T-helper 1 cell (primary cell): ENCODE results near the gene ATP8A2.
A peak's percentile ranks its signal among the peaks of the same experiment; 100 is the strongest.
"Not testable (repeated sequence)": the region's sequence is repeated elsewhere in the genome, so short reads cannot be mapped to it uniquely, and the experiment has no call there.

Source experiments
- DNase-seq, 5 donors: peaks; one replicate each; pipeline ENCODE4 v3.0.0-alpha.2; 2012 to 2020

The ATP8A2 gene

DNA sequence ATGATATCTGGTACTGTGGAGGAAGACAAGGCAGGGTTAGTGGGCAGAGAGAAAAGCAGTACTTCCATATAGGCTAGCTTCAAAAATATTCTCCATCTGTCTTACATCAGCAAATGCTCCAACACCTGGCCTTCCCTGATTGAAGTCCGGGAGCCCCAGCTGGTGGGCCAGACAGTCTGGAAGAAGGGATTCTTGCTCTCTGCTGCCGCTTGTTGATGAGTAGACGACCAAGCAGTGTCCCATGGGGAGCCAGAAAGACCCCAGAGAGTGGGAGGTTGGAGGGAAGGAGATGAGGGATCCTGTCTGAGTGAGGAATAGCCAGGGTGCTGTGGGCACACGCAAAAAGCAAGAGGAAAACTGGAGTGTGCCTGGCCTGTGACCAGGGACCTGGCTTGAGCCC, 95.1 kb downstream of the ATP8A2 start:
- no peak for DNase-seq

DNA sequence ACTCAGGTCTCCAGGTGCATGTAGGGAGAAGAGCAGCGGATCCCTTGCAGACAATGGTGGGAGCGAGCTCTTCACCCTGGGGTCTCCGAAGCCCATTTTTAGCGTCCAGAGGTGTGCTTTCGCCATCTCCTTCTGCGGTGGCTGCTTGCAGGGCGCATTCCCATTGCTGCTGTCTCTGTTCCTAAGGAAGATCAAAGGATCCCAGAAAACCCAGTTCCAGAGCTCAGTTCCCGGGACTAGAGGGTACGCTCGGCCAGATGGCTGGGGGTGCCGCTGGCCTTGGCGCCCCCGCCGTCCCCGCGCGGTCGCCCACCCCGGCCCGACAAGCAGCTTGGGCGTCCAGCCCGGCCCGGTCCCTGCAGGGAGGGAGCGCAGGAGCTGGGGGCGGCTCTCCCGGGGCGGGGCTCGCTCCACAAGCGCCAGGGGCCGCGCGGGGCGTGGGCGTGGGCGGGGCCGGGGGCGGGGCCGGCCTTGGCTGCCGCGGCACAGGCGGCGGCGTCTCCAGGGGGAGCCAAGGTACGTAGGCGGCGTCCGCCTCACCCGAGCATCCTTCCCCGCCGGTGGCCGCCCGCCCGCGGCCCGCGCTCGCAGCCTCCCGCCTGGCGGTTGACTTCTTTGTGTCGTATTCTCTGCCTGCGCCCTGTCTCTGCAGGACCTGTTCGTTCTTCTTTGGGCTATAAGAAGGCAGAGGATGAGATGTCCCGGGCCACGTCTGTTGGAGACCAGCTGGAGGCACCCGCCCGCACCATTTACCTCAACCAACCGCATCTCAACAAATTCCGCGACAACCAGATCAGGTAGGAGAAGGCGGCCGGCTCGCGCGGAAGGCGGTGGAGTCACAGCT, 96.8 kb downstream of the ATP8A2 start:
- DNase-seq, result peak in 1 of 5 donors; percentile 4

DNA sequence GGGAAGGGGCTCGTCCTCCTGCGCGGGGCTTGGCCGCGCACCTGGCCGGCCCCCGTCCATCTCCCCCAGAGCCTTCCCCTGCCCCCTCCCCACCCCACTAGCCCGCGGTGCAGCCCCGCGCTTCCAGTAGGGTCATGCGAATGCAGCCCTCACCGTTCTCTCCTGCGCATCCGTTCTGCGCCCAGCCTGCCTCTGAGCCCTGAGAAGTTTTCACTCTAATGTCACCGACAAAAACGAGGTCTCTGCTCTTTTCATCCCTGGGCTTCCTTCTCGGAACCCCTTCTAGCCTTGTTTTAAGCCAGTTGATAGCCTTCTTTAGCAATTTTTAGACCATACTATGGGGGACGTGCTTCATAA, 97.4 kb downstream of the ATP8A2 start:
- DNase-seq, result no peak

DNA sequence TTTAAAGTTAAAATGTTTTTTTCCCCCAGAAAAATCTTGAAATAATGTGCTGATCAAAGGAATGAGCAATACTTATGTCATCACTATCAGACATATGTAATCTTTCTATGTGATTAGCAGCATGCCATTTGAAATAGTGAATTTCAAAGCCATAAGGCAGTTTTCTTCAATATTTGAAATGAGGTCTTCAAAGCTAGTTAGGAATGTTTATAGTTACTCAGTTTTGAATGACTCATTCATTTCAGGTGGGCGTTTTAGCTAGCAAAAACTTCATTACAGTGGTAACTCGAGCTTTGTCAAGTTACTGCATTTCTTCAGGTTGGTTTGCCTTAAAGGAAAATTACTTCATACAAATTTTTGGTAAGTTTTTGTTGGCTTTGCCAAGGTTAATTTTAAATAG, 102.1 kb downstream of the ATP8A2 start:
- DNase-seq, result no peak

DNA sequence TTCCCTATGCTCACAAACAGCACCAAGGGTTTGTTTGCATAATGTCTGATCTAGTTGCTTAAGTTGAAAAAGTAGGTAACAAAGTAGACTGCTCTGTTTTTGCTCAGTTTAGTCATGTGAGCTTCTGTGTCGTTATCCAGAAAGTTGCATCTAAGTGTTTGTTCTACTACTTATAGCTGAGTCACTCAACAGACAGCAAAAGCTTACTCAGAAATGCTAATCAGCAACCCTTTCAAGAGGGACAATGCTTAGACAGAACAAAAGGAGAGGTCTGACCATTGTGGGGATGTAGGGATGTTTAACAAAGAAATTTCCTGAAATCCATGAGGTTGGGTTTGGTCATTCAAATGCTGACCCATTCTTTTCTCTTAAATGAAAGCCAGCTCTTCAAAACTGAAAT, 106.4 kb downstream of the ATP8A2 start:
- no peak for DNase-seq

DNA sequence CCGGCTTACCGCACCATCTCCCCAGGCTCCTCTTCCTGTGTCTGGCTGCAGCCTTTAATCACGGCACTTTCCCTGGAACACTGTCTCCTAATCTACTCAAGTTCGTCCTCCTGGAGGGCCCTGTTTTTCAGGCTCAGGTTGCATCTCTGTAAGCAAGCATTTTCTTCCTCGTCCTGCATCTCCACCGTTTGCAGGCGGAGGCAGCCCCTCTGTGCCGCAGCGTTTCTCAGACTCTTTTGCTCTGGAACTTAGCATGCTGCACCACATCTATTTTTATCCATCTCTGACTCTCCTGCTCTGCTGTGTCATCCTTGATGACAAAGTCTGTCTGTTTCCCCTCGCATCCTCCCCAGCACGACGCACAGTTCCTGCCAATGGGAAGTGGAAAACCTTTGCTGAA, 117.5 kb downstream of the ATP8A2 start:
- DNase-seq, result no peak

DNA sequence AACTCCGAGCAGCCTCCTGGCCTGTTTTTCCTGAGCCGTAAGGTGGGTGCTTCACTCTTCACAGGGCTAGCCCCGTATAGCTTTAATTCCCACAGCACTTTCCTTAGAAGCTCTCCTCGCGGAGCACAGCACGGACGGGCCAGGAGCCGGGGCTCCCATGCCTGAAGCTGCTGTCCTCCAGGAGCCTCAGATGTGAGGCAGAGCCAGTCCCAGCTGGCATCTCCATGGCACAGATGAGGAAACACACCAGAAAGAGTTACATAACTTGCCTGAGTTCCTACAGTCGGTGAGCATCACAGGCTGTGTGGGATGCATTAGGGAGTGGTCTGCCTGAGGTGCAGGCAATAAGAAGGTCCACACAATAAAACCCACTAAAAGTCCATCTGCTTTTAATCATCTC, 118.5 kb downstream of the ATP8A2 start:
- DNase-seq, result no peak

DNA sequence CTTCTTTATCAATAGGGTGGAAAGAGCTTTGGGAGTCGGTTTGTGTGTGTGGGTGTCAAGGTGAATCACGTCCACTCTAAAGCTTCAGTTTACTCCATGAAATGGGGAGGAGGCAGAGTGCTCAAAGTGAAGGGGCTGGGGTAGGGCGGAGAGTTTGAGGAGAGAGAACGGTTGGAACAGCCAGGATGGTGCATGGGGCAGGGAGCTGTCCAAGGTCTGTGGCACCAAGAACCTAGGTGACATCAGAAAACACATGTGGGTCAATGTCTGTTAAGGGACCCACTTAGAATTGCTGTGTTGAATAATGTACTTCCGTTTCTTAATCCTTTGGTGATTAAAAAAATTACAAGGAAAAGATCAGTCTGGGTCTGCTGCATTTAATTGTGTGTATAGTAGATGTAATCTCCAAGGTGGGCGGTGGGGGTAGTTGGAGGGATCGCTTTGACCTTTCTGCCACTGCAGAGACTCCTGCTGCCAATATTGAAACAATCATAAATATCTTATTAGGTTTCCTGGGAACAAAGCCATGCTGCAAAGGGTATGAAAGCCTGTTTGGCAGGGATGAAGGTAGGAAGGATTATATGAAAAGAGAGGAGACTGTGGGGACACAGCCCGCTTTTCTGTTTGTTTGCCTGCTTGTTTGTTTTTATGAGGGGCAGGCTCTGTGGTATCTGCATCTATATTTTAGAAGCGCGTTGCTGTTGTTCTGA, 122.3 kb downstream of the ATP8A2 start:
- no peak for DNase-seq

DNA sequence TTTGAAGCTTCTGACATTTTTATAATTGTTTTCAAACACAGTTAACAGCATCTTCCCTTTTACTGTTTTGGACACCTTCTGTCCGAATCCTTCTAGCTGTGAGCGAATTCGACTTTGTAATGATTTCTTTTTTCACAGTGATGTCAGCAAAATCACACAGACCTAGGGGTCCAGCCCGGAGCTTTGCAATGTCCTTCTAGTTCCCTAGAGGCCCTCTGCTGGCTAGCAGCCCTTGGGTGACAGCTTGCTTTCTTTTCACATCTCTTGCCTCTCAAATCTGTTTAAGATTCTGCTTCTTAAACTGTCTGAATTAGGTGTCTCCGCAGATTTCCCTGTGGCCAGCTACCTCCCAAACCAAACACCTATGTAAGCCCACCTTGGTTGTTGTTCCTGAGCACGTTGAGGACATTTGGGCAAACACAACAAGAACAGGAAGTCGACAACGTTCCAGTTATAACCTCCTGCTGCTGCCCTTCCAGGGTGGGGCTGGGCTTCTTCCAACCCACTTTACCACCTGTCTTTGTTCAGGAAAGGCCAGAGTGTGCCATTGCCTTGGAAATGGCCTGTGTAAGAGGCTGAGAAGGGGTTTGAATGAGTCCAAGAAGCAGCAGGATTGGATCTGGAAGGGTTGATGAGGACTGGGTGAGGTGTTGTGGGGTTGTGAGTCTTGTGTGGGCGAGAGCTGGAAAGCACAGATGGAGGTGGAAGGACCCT, 123.1 kb downstream of the ATP8A2 start:
- DNase-seq, result no peak

DNA sequence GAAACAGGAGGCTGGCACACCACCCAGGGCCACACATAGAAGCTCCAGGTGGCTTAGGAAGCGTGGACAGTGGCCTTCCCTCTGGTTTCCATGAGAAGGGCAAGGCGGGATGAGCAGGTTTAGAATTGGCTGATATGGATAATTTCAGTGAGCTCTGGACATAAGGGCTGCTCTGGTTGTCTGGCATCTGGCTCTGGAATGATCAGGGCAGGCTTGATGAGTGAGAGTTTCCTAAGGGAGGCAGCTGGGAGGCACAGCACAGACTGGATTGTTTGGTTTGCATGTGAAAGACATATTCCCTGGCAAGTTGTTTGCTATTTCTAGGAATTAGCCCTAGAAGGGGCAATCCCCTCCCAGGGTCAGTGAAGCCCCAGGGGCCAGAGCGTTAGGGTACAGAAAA, 129.5 kb downstream of the ATP8A2 start:
- no peak for DNase-seq

DNA sequence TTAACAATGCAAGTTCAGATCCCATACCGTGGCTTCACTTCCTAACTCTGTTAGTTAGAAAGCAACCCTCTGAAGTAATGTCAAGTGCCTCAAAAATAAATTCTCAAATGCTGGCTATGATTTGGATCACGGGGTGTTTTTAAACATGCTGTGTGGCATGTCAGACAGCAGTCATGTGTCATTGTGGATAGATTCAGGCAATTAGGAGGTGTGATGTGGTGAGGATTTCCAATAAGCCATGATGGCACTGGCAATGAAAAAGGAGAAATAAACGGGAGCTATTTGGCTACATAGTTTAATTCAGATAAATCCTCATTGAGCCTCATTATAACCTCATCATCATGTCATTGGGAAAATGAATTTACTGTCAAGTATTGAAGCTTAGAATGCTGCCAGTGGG, 130.3 kb downstream of the ATP8A2 start:
- no peak for DNase-seq

DNA sequence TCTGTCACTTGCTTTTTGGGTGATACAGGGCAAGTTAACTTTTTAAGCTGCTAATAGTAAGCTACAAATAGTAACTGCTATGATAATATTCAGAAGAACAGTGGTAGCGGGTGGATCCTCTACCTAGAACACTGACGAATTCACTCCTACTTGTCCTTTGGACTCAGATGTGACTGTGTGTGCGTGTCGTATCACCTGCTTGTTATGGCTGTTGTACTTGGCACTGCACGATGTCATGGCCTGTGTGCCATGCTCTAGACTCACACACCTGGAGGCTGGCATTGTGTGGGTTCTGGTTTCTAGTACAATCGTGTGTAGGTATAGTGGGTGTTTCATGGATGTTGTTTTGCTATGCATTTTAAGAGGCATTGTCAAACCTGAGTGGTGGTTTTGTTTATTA, 130.8 kb downstream of the ATP8A2 start:
- no peak for DNase-seq

DNA sequence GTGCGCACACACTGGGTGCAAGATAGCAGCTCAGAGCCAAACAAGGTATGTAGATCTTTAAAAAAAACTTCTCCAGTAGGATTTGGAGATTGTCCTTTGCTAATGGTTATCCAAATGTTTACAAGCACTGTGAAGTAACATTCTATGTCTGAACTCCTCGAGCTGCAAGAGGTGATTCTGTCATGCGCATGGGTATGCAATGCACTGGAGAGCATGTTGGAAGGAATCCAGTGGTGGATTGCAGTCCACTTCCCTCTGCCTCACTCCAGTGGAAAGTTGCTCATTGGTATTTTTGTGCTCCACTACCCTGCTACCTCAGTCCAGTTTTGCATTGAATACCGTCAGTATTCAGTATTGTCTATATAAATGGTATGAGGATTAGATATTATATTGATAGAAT, 132.1 kb downstream of the ATP8A2 start:
- no peak for DNase-seq

DNA sequence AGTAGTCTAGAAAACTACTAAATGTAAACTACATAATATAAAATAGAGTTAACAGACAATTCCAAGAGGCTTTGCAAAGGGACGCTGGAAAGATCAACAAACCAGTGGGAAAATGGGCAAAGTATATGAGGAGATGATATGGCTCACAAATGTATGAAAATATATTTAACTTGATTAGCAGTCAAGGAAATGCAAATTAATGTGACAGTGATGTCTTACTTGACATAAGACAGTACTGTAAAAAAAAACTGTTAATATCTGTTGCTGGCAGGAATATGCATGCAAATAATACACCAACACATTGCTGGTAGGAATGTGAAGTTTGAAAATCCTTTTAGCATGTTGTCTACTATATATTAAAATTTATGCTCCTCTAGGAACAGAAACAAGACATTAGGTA, 136.1 kb downstream of the ATP8A2 start:
- DNase-seq, result no peak

DNA sequence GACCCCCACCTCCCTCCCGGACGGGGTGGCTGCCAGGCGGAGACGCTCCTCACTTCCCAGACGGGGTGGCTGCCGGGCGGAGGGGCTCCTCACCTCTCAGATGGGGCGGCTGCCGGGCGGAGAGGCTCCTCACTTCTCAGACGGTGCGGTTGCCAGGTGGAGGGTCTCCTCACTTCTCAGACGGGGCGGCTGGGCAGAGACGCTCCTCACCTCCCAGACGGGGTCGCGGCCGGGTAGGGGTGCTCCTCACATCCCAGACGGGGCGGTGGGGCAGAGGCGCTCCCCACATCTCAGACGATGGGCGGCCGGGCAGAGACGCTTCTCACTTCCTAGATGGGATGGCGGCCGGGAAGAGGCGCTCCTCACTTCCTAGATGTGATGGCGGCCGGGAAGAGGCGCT, 141.3 kb downstream of the ATP8A2 start:
- DNase-seq, result not testable (repeated sequence)

DNA sequence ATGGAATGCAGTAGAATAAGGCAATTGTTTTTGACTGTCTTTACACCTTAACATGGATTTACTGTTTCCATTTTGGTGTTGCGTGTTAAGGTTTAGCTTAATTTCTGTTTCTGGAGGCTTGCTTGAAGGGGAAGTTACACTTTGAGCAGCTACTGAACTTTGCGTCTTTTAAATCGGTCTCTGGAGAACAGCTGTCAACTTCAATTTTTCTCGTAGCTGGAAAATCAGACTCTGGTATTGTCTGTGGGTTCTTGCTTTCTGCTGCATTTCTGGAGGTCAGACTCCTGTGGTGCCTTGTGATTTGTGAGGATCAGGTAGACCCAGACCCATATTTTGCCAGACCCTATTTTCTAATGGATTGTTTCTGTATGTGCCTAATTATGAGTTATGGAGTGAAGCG, 146.7 kb downstream of the ATP8A2 start:
- no peak for DNase-seq

DNA sequence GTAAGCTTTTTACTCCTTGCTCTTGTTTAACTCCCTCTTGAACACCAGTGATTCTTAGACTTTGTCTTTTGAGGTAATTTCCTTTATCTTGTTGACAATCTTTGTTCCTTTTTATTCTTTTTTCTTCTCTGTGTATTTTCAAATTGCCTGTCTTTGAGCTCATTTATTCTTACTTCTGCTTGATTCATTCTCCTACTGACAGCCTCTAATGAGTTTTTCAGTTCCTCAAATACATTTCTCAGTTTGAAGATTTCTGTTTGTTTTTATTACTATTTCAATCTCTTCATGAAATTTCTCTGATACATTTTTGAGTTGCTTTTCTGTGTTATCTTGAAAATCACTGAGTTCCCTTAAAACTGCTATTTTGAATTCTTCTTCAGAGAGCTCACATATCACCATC, 154.1 kb downstream of the ATP8A2 start:
- no peak for DNase-seq

DNA sequence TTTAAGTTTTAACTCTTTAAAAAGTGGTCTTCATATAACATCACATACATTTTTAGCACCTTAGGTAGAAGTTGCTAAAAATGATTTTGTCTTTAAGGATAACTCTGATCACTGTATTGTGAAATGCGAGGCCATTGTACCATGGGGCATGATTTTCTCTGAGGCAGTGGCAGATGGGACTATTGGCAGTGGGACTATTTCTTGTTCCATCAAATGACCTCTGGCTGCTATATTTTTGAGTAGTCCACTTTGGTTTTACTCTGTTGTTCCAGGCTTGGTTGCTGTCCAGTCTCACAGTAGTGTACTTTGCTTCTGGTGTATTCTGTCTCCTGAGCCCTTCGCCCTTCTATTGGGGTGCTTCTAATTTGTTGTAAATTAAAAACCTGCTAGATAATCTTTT, 156.5 kb downstream of the ATP8A2 start:
- no peak for DNase-seq

DNA sequence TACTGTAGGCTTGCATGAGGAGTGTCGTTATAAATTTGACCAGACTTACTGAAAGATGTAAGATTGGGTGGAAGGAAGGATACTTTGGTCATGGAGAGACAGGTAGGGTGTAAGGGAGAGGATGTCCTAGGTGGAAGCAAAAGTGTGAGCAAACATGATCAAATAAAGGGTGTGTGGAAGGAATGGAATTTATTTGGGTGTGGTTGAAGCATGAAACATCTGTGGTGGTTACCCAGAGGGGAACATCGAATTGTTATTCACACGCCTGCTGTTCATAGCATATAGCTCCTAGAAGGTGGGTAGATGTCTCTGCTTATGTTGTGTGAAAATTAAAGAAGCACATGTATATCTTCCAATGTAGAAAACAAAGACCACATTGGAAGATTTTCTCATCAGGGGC, 157.7 kb downstream of the ATP8A2 start:
- no peak for DNase-seq

DNA sequence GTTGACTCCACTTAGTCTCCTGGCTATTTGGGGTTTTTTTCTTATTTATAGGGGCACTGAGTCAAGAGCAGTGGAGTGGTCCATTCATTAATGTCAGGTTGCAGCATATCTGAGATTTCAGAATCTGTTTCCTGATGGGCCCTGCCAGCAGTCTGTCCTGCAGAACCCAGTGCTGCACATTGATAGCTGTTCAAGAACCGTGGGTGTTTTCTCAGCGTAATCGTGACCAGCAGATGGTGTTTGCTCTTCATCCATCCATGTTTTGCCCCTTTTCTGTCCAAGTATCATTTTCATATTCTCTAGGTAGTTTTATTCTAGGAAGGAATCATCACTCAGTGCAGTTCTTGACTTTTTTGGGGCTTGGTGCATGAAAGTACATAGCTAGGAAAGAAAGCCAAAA, 166.5 kb downstream of the ATP8A2 start:
- DNase-seq, result no peak

DNA sequence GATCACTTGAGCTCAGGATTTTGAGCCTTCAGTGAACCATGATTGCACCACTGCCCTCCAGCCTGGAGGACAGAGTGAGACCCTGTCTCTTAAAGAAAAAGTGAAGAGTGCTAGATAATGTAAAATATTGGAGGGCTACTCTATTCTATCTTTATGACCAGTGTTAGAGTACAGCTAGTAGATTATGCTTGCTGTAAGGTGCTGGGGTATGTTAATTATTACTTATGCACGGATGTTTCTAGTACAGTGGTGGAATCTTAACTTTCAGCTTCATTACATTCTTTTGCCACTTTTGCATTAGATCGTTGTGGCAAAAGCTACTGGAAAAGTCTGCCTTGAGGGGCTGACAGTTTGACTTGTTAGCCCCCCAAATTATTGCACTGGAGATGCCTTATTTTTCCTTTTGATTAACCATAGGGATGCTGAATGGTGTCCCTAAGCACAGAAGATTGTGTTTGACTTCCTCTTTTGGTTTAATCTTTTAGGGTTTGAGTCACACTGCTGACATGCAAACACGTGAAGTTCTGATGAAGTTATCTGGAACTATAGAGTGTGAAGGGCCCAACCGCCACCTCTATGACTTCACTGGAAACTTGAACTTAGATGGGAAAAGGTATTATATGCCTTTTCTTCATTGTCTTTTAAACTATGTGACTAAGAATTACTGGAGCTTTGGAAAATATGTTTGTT, 169.8 kb downstream of the ATP8A2 start:
- no peak for DNase-seq

DNA sequence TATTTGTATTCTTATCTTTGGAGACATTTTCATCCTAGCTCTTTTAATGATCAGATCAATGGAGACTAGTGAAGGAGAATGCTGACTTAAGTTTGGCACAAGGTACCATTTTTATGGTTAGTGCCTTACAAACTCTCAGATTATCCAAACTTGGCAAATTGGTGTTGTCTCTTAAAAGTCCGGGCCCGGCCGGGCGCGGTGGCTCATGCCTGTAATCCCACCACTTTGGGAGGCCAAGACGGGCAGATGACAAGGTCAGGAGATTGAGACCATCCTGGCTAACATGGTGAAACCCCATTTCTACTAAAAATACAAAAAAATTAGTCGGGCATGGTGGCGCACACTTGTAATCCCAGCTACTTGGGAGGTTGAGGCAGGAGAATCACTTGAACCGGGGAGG, 177.2 kb downstream of the ATP8A2 start:
- not testable (repeated sequence) for DNase-seq

DNA sequence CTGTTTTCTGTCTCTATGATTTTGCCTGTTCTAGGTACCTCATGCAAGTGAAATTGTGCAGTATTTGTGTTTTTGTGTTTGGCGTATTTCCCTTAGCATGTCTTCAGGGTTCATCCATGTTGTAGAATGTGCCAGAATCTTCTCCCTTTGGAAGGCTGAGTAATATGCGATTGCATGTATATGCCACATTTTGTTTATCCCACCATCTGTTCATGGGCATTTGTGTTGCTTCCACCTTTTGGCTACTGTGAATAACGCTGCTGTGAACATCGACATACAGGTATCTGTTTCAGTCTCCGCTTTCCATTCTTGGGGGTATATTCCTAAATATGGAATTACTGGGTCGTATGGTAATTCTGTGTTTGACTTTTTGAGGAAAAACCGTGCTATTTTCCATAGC, 190.0 kb downstream of the ATP8A2 start:
- DNase-seq, result no peak
